ENCODE data around the gene IKBKG.
A peak's percentile ranks its signal among the peaks of the same experiment; 100 is the strongest.
"Not testable (repeated sequence)": the region's sequence is repeated elsewhere in the genome, so short reads cannot be mapped to it uniquely, and the experiment has no call there.

IKBKG gene

GRCh38 chrX:154526901-154527675, 20.3 kb upstream of the IKBKG start:
- DNase-seq, result peak; percentile 65

- no peak for DNase-seq
These were observed 18.2 kb upstream of the IKBKG start for GRCh38 chrX:154529206-154529612.

DNA sequence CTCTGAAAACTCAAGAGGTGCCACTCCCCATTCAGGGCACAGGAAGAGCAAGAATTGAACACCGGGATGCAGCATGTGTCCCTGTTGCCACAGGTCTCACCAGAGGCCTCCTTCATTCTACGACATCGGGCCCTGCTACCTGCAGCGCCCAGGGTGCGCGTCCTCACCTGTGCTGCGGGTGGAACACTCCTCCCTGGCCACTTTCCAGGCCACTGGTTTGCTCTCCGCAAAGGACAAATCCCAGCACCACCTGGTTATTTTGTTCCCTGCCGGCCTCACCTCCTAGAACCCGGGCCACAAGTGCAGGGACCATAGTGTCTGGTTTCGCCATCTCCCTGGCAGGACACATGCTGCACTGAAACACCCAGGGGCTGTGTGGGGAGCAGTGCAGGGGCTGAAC, 17.1 kb upstream of the IKBKG start:
- no peak for DNase-seq

DNA sequence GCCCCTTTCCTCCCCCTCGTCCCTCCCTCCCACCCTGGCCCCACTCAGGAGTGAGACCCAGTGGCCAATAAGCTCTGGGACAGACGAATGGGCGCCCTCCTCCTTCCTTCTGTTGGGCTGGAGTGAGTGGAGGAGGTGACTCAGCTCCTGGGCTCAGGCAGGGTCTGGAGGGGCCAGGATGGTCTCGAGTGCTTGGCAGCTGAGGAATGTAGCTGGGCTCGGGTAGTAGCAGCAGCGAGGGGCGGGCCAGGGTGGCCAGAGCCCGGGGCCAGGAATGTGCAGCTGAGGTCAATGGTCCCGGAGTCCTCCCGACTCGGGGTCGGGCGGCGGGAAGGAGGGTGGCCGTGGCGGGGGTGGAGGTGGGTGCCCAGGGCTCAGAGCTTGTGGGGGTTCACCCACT, 15.8 kb upstream of the IKBKG start:
- no peak for DNase-seq

DNA sequence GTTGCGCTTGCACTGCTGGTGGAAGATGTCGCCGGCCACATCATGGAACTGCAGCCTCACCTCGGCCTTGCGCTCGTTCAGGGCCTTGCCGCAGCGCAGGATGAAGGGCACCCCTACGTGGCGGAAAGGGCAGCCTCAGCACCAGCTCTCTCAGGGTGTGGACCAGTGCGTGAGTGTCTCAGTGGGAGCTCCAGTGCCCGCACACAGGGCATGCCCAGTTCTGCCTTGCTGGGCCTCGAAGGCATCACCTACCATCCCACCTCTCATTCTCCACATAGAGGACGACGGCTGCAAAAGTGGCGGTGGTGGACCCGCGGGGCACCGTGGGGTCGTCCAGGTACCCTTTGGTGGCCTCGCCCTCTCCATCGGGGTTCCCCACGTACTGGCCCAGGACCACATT, 14.7 kb upstream of the IKBKG start:
- DNase-seq, result no peak

DNA sequence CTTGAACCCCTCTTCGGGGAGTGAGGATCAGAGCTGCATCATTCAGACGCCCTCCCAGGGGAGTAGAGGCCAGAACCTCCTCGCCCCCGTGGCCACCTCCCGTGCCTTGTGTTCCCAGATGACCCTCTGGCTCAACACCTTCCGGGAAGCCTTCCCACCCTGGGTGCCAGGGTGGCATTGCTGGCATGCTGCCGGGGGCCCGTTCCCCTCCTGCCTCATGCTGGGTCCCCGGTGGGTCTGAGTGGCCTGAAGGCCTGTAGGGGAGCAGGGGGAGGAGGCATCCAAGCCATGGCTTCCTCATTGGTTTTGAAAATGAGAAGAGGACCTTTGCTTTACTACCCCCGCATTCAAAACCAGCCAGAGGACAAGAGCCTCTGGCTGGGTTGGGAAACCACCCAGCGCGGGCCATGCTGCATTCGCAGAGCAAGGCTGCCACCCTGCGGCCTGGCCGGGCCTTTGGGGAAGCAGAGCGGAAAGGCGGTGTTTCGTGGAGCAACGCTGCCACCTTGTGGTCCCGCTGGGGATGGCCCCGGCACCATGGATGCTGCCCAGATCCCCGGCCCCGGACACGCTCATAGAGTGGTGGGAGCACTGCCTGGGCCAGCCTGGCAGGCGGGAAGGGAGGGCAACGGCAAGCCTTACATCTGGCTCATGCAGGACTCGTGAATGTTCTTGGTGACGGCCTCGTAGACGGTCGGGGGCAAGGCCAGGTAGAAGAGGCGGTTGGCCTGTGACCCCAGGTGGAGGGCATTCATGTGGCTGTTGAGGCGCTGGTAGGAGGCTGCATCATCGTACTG, 12.7 kb upstream of the IKBKG start:
- DNase-seq, result peak; percentile 87

DNA sequence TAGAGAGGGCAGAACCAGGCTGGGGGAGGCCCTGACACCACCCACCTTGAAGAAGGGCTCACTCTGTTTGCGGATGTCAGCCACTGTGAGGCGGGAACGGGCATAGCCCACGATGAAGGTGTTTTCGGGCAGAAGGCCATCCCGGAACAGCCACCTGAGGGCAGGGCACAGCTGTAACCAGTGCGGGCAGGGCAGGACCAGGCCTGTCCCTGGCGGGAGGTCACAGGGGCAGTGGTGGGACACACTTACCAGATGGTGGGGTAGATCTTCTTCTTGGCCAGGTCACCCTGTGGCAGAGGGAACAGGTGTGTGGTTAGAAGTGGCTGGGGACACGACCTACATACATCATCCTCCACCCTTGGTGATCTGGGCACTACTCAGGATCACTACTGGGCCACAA, 11.5 kb upstream of the IKBKG start:
- no peak for DNase-seq

- DNase-seq, result no peak
These were observed 8.3 kb upstream of the IKBKG start for GRCh38 chrX:154539077-154539476.

- not testable (repeated sequence) for DNase-seq
These were observed 7.1 kb upstream of the IKBKG start for GRCh38 chrX:154540365-154540764.

DNA sequence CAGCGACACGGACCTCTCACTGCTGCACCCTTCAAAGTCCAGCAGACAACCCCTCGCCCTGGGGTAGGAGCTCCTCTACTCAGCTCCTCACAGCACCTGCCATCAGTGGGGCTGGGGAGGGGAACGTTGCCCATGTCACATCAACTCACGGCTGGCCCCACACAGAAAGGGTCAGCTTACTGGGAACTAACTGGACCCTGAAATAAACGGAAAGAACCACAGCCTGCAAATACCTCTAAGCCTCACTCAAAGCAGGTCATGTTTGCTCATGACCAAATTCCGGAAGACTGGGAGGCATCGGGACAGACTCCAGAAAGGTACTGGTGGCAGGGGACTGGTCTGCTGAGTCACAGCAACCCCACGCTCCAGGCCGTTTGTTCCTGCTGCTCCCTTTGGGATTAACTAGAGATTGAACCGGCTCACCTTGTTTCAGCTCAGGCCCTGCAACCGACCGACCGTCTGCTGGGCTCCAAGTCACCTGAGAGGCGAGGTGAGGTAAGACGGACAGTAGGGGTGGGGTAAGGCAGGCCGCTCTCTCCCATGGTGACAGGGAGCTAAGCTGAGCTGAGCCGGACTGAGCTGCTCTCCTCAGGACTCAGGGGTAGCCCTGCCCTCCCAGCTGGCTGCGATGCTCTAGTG, 6.4 kb upstream of the IKBKG start:
- no peak for DNase-seq

GRCh38 chrX:154541589-154541895, 5.9 kb upstream of the IKBKG start:
- no peak for DNase-seq

- DNase-seq, result peak; percentile 66
These were observed 5.3 kb upstream of the IKBKG start for GRCh38 chrX:154541896-154542722.

DNA sequence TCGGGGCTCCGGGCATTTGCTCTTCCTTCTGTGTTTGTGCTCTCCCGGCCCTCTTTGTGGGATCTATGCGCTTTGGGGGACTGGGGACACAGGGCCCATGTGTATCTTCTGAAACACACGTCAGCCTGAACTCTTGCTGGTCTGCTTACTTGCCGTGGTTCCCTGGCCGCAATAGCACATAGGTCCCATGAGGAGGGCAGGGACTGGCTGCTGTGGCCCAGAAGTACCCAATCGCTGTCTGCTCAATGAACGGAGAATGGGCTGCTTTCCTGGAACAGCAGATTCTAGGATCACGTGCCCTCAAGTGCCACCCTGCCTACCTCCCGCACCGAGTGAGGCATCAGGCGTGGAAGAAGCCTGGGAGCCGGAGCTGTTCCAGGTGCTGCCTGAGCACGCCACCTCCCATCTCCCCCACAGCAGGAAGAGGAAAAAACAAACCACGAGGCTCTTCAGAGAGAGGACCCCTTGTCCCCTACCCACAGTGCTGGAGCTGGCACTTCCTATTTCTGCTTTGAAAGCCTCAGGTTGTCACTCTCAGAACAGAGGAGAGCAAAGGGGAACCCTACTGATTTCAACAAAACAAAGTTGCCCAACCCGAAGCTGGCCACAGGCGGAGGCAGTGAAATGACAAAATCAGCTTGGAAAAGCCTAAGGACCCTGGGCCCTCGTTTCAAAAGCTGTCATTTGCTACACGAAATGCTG, 4.5 kb upstream of the IKBKG start:
- peak; percentile 3 for DNase-seq

DNA sequence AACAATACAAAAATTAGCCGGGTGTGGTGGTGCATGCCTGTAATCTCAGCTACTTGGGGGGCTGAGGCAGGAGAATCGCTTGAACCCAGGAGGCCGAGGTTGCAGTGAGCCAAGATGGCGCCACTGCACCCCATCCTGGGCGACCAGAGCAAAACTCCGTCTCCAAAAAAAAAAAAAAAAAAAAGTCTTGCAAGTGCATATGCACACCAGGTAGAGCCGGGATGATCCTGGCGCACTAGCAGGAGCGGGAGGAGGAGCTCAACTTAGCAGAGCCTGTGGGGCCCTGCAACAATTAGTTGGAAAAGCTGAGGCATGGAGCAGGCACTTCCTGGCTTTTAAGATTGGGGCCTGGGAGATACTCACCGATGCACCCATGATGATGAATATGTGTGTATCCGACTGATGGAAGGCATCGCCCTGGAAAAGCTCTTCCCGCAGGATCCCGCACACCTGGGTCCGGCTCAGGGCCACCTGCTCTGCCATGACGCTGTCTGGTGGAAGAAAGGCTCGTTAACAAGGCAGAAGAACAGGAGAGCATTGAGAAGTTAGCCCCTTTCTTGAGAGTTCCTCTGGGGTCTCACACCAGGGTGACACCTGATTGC, 1.6 kb upstream of the IKBKG start:
- DNase-seq, result no peak

DNA sequence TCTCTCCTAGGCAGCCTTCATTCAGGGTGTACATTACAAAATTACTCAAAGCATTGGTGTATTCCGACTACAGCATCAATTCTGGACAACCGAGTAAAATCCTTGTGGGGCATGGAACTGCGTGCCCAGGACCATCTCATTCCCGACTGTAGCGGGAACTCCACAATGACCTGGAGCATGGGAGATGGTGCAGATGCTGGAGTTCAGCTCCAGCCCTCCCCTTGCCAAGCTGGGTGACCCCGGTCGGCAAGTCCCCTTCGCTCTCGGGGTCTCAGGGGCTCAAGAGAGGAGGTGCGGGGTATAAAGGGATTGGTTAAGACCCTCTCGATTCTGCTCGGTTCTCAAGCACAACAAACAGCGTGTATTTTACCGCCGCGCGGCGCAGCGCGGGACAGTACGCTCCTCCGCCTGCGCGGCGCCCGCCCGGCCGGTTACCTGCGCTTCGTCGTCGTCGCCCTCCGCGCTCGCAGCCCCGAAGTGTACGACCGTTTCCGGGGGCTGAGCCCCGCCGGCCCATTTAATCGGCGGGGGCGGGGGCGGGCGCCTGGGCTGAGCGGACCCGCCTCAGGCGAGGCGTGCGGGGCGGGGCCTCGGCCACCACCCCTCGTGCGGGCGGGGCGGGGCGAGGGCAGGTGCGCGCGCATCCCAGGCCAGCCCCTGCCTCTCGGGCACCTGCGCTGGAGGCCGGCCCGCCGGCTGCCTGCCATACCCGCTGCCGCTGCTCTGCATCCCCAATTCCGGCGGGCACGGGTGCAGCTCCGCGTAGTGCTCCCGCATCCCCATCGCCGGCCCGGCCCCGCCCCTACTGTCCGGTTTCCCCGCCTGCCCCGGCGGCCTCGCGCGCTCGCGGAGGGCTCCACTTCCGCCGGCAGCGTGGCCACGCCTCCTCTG, 821 bp upstream of the IKBKG start, which contains the start of gene G6PD:
G6PD (minus strand) TSS at position 493 of the 891 bp plus-strand sequence. CDS start 691 bp downstream, outside the sequence.
- peak; percentile 81 for DNase-seq

DNA sequence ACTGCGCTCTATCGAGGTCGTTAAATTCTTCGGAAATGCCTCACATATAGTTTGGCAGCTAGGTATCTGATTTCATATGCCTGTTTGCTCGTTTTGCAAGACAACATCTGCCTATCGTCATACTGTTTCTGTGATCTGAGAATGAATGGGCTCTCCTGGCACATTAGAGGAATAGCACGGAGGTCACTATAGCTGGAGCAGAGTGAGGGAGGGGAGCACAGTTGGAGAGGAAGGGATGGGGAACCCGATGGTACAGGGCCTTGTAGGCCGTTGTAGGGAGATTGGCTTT, 552 bp downstream of the IKBKG start:
- no peak for DNase-seq

DNA sequence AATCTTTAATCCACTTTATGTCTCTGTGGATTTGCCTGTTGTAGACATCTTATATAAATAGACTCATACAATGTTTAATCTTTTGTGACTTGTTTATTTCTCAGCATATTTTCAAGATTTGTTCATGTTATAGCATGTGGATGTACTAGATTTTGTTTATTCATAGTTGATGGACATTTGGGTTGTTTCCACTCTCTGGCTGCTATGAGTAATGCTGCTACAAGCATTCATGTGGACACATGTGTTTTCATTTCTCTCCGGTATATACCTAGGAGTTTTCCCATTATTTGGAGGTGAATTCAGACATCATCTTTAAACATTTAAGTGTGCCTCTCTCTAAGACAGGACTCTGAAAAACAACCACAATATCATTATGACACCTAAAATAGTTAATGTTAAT, 2.3 kb downstream of the IKBKG start:
- no peak for DNase-seq

DNA sequence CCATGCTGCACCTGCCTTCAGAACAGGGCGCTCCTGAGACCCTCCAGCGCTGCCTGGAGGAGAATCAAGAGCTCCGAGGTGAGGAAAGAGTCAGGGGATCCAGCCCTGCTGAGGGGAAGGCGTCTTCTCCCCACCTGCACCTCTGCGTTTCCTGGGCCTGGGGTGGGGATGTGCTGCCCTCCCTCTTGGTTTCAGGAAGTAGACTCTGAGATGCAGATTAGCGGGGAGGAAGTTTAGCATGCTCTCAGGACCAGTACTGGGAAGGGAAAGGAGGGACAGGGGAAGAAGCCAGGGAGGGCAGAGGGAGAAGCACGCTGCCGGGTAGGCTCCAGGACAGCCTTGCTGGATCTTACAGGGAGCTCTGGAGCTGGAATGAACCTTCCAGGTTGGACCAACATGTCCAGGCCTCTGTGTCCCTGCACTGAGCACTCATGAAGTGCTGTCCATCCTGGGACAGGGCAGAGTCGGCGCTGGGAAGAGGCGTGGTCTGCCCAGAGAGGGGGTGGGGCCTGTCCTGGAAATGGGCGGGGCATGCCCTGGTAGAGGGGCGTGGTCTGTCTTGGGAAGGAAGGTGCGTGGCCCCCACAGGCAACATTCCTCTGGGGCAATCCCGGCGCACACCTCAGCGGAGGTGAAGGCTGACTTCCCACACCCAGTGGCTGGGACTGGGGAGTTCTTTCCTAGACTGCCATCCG, 4.8 kb downstream of the IKBKG start:
- DNase-seq, result not testable (repeated sequence)

- not testable (repeated sequence) for DNase-seq
These were observed 10.8 kb downstream of the IKBKG start for GRCh38 chrX:154558060-154558690.

DNA sequence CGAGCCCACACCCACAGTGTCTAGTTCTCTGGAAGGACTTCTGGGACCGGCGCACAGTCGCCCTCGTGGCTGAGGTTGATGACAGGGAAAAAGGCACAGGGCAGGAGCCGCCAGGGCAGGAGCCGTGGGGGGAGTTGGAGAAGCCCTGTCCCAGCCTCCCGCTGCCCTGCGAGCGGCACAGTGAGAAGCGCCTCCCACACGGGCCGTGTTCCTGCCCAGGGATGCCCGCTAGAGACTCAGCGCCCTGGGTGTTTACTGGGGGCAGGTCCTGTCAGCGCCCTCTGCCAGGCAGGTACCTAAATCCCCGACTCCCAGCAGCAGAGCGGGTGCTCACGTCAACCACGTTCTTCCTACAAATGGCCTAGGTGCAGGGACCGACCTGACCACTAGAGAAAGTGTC, 11.5 kb downstream of the IKBKG start:
- DNase-seq, result not testable (repeated sequence)

All from activated naive CD4-positive, alpha-beta T cell treated with Interleukin-2 at 50 U/mL for 16 hours (primary cell).